Heart right ventricle (tissue), 16 donors: Measurements from ENCODE around the gene TXNL4B. TPM values are rescaled to one million over a fixed set of nuclear protein-coding genes. Genes with fewer than 3 reads are reported as not detected.

Source experiments
- ATAC-seq, 8 donors: fragments of 200-7000 bp; cut with Tn5 transposase; one replicate each; pipeline ENCODE4 v1.9.1; 2020; ENCODE audit warnings: mild to moderate bottlenecking in 8 of 8, moderate library complexity in 8 of 8, moderate number of reproducible peaks in 1 of 8
- DNase-seq, 2 donors: peaks; one replicate each; pipeline ENCODE4 v3.0.0-alpha.2; 2020
- H3K27ac ChIP-seq, 10 donors: fragments of 200-600 bp; sonication (generic) in 2 of 10; one replicate each; pipeline versions ENCODE4 v1.5.0 to v1.8.0; 2020 to 2022; ENCODE audit warnings: mild to moderate bottlenecking in 3 of 10
- H3K27me3 ChIP-seq, 7 donors: fragments of 200-600 bp; one replicate each; pipeline ENCODE4 v1.8.0; 2021 to 2022; ENCODE audit warnings: mild to moderate bottlenecking in 2 of 7
- H3K36me3 ChIP-seq, 9 donors: fragments of 200-600 bp; sonication (generic) in 1 of 9; one replicate each; pipeline versions ENCODE4 v1.5.0 to v1.8.0; 2020 to 2022; ENCODE audit warnings: mild to moderate bottlenecking in 2 of 9
- H3K4me1 ChIP-seq, 9 donors: fragments of 200-600 bp; sonication (generic) in 1 of 9; one replicate each; pipeline versions ENCODE4 v1.5.0 to v1.8.0; 2020 to 2022; ENCODE audit warnings: mild to moderate bottlenecking in 4 of 9
- H3K4me3 ChIP-seq, 10 donors: fragments of 200-600 bp; sonication (generic) in 2 of 10; one replicate each; pipeline versions ENCODE4 v1.5.0 to v1.8.0; 2020 to 2022; ENCODE audit warnings: mild to moderate bottlenecking in 7 of 10, moderate library complexity in 2 of 10
- H3K9me3 ChIP-seq, 11 donors: fragments of 200-600 bp in 10 of 11; sonication (generic) in 2 of 11; one replicate each; pipeline versions ENCODE4 v1.5.0 to v1.8.0; 2013 to 2022; ENCODE audit warnings: mild to moderate bottlenecking in 2 of 11, control low read depth in 1 of 11, moderate library complexity in 1 of 11
- CTCF ChIP-seq, 9 donors: fragments of 200-600 bp; sonication (generic) in 2 of 9; IDR thresholded peaks; one replicate each; pipeline versions ENCODE4 v1.5.0 to v1.8.0; 2021 to 2022; ENCODE audit warnings: antibody characterized with exemption in 9 of 9, mild to moderate bottlenecking in 5 of 9, moderate library complexity in 1 of 9
- WGBS, 2 donors: extraction: QIAGEN DNeasy Blood & Tissue Kit; methylation state at CpG; one replicate each; pipeline ENCODE4 v1.1.7; 2013; ENCODE audit warnings: inconsistent platforms in 1 of 2; 5-methylcytosine and 5-hydroxymethylcytosine counted together
- intact Hi-C, 10 donors: fragments of 100-400 bp; cut with DNase I; formaldehyde crosslinking; loops; one replicate each; pipeline versions ENCODE4 v1.11.1 to v1.14.2; 2022
- polyA plus RNA-seq, 2 donors: library from polyadenylated mRNA; stranded (reverse); fragments of 200-250 nt; gene quantifications; one replicate each; pipeline ENCODE4 v1.2.3, GENCODE V29; 2013
- total RNA-seq, 10 donors: library from RNA; stranded (reverse); fragmentation: NEBNext Ultra II Directional in 3 of 10; extraction: Animal tissue kit (Norgen Biotek cat#: 25700) in 3 of 10; gene quantifications; one replicate each; pipeline versions ENCODE4 v1.2.1 to v1.2.4, GENCODE V29; 2021 to 2023
- donor health status: Arrhythmogenic right ventricular cardiomyopathy.
- donor health status: ischemic (EF 13 %, LVEDD 7.1; RV severe dilation, severe dysfunction).
- donor health status: healthy with polysubstance abuse.
- donor health status: DM: no; HTN: yes; CAD: no.
- donor health status: DM: no; HTN: no; CAD: no.
- donor health status: ischemic (EF 25% LVEDD 6.9; RV normal size, moderate dysfunction).
- donor health status: ischemic (EF 25% LVEDD 5.7; RV mildly dilated, moderate dysfunction).
- donor health status: healthy.
- donor health status: DM: yes; HTN: yes; CAD: no.
- donor health status: Ischemic cardiomyopathy.
- donor health status: ischemic (EF 35%, LVEDD 5.7; RV mildly dilated, moderate dysfunction).
- donor health status: nonischemic (EF 11% LVEDD 7.7; RV severe dilation, severe dysfunction).
- donor health status: DM: yes; HTN: yes; CAD: no.
- donor health status: PGD.
- donor health status: ischemic (EF 29% LVEDD 5.4; RV normal size, mild dysfunction).
- donor health status: nonischemic (EF 23%, LVEDD 6.1; RV moderate dilation, normal function).

The TXNL4B gene
- total and polyA plus RNA-seq, 12 donors = 3.2 to 11.7 (median 5.9) TPM

DNA sequence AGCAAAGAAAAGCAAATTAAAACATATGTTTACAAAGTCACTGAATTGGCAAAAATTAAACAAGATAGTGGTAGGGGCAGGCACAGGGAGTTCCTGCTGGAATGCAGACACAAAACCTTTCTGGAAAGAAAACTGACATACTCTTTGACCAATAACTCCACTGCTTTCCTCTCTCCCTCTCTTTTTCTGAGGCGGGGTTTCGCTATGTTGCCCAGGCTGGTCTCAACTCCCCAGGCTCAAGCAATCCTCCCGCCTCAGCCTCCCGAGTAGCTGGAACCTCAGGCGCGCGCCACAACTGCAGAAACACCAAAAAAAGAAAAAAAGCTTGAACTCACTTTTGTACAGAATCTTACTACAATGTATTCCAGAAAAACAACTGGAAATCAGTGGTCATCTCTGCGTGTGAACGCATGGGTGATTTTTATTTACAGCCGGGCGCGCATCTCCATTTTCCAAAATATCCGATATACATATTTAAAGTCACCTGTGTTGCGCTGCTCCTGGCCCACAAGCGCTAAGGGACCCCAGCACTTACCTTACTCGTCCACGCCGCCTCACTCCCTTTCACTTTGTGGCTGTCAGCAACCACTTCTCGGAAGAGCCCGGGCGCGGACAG lies 480 bp downstream of the TXNL4B start:
- Histone ChIP-seq H3K4me1 (peaks cover 0 to 46% (median 33%) of the 10 kb centered on the region in 9 donors), H3K27ac (peak overlapping the region; percentile 38 to 95 (median 92)), H3K27me3 (no peaks in the 10 kb centered on the region), H3K9me3 (no peaks in the 10 kb centered on the region), H3K4me3 (peak overlapping the region; percentile 82 to 99 (median 90)), H3K36me3 (peaks cover 0 to 57% (median 26%) of the 10 kb centered on the region in 9 donors)
- DNase-seq (no peak), ATAC-seq (peak in 7 of 8 donors; percentile 14 to 69 (median 45))
- 1 to 2% methylated on average over 22 of the region's 22 CpGs for WGBS, 2 donors
- intact Hi-C loops = loop anchor here in 5 of 10 donors (1.0 to 10.0 kb wide), 5 partner anchors 19 to 208 kb away; partner anchors contain the start of genes DHODH (in 1 of the 5) and ZNF821 (in 1 of the 5)
- no peak for TF ChIP-seq CTCF (IDR thresholded peaks at IDR 0.05)

GRCh38 chr16:72091217-72091616 lies 2.2 kb downstream of the TXNL4B start:
- no peak for DNase-seq
- H3K27me3 ChIP-seq = no peaks in the 10 kb centered on the region
- intact Hi-C loops = loop anchor here in 3 of 10 donors (10.0 kb wide), 2 partner anchors 76 to 206 kb away; partner anchors contain the start of gene ZNF821 (in 1 of the 3)
- TF ChIP-seq CTCF (IDR thresholded peaks at IDR 0.05) = no peak
- H3K4me3 ChIP-seq = no peak overlapping the region
- WGBS, 2 donors = 86% methylated on average over 3 of the region's 3 CpGs
- no peaks in the 10 kb centered on the region for H3K9me3 ChIP-seq
- peaks cover 0 to 46% (median 33%) of the 10 kb centered on the region in 9 donors for H3K4me1 ChIP-seq
- ATAC-seq = no peak
- peaks cover 0 to 56% (median 22%) of the 10 kb centered on the region in 9 donors for H3K36me3 ChIP-seq
- peak overlapping the region in 1 of 10 donors; percentile 95 for H3K27ac ChIP-seq

- intact Hi-C loops = no loop called here
- DNase-seq (peak; percentile 58 to 60), ATAC-seq (peak; percentile 61 to 96 (median 88))
- peaks cover 0 to 61% (median 35%) of the 10 kb centered on the region in 9 donors for H3K36me3 ChIP-seq
- whole genome bisulfite sequencing, 2 donors = 58 to 66% methylated on average over 2 of the region's 2 CpGs
- peak overlapping the region in 7 of 10 donors; percentile 13 to 64 (median 42) for H3K27ac ChIP-seq
- no peak for TF ChIP-seq CTCF (IDR thresholded peaks at IDR 0.05)
- H3K4me3 ChIP-seq = no peak overlapping the region
- peaks cover 0 to 9% (median 0%) of the 10 kb centered on the region in 9 donors for H3K4me1 ChIP-seq
- H3K9me3 ChIP-seq = peaks cover 0 to 17% (median 0%) of the 10 kb centered on the region in 11 donors
- H3K27me3 ChIP-seq = no peaks in the 10 kb centered on the region
Measured at GRCh38 chr16:72085002-72085401, 8.4 kb downstream of the TXNL4B start.

DNA sequence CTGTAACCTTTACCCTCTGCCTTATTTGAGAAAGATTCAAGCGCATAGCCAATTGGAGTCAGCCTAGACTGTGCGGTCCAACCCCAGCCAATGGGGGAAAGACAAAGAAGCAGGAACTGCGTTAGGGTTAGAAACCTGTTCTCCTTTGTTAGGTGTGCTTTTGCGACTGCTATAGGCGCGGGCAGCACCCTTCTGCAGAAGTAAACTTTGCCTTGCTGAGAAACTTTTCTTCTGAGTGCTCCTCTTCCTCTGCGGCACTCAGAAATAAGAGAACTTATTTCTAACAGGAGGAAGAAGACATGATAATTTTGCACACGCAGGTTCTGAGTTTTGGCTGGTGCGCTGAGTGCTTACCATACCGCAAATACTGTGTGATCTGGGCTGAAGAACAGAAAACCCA lies 9.0 kb downstream of the TXNL4B start:
- peak overlapping the region in 2 of 10 donors; percentile 42 to 49 for H3K27ac ChIP-seq
- intact Hi-C loops = no loop called here
- no peak overlapping the region for H3K4me3 ChIP-seq
- peaks cover 0 to 55% (median 35%) of the 10 kb centered on the region in 9 donors for H3K36me3 ChIP-seq
- no peak for DNase-seq
- TF ChIP-seq CTCF (IDR thresholded peaks at IDR 0.05) = no peak
- WGBS, 2 donors = 98 to 99% methylated on average over 10 of the region's 10 CpGs
- peaks cover 0 to 9% (median 0%) of the 10 kb centered on the region in 9 donors for H3K4me1 ChIP-seq
- H3K9me3 ChIP-seq = peaks cover 0 to 17% (median 0%) of the 10 kb centered on the region in 11 donors
- H3K27me3 ChIP-seq = no peaks in the 10 kb centered on the region
- no peak for ATAC-seq
